ENCODE results near the gene FOXD4L1. TPM values are rescaled to one million over a fixed set of nuclear protein-coding genes. Genes with fewer than 3 reads are reported as not detected.
"Not testable (repeated sequence)": the region's sequence is repeated elsewhere in the genome, so short reads cannot be mapped to it uniquely, and the experiment has no call there.

FOXD4L1 gene
- not detected in 2 replicates for total RNA-seq (2014; rRNA removed; shearing (Covaris generic); ENCODE audit: low replicate concordance)

- DNase-seq (ENCODE audit: low read depth); in situ Hi-C loops (cut with HindIII; ENCODE audit: low pct_unique_long_range_greater_than_20kb, low sequenced_read_pairs): not testable (repeated sequence)
Observed at GRCh38 chr2:113498365-113498764, at the start of gene FOXD4L1. Gene FOXD4L1, plus strand, starts transcription at chr2:113498665. Its CDS starts 592 bp downstream, at chr2:113499257.

GRCh38 chr2:113465770-113466169, 32.7 kb upstream of the FOXD4L1 start:
- in situ Hi-C loops (cut with HindIII; ENCODE audit: low pct_unique_long_range_greater_than_20kb, low sequenced_read_pairs); DNase-seq (ENCODE audit: low read depth): not testable (repeated sequence)

GRCh38 chr2:113476688-113477368, 21.6 kb upstream of the FOXD4L1 start:
- DNase-seq (ENCODE audit: low read depth); in situ Hi-C loops (cut with HindIII; ENCODE audit: low pct_unique_long_range_greater_than_20kb, low sequenced_read_pairs): not testable (repeated sequence)

- in situ Hi-C loops (cut with HindIII; ENCODE audit: low pct_unique_long_range_greater_than_20kb, low sequenced_read_pairs): not testable (repeated sequence)
Observed at GRCh38 chr2:113496527-113496926, 1.9 kb upstream of the FOXD4L1 start.

GRCh38 chr2:113499019-113499885, 787 bp downstream of the FOXD4L1 start:
- DNase-seq (ENCODE audit: low read depth); in situ Hi-C loops (cut with HindIII; ENCODE audit: low pct_unique_long_range_greater_than_20kb, low sequenced_read_pairs): not testable (repeated sequence)

More at GRCh38 chr2:113496527-113496926, 1.9 kb upstream of the FOXD4L1 start:
- DNase-seq (ENCODE audit: low read depth): not testable (repeated sequence)

GRCh38 chr2:113499886-113500722, 1.6 kb downstream of the FOXD4L1 start:
- in situ Hi-C loops (cut with HindIII; ENCODE audit: low pct_unique_long_range_greater_than_20kb, low sequenced_read_pairs); DNase-seq (ENCODE audit: low read depth): not testable (repeated sequence)

GRCh38 chr2:113500723-113501038, 2.2 kb downstream of the FOXD4L1 start:
- DNase-seq (ENCODE audit: low read depth); in situ Hi-C loops (cut with HindIII; ENCODE audit: low pct_unique_long_range_greater_than_20kb, low sequenced_read_pairs): not testable (repeated sequence)

GRCh38 chr2:113502216-113503093, 4.0 kb downstream of the FOXD4L1 start:
- DNase-seq (ENCODE audit: low read depth); in situ Hi-C loops (cut with HindIII; ENCODE audit: low pct_unique_long_range_greater_than_20kb, low sequenced_read_pairs): not testable (repeated sequence)

GRCh38 chr2:113503094-113504042, 4.9 kb downstream of the FOXD4L1 start:
- DNase-seq (ENCODE audit: low read depth); in situ Hi-C loops (cut with HindIII; ENCODE audit: low pct_unique_long_range_greater_than_20kb, low sequenced_read_pairs): not testable (repeated sequence)

- in situ Hi-C loops (cut with HindIII; ENCODE audit: low pct_unique_long_range_greater_than_20kb, low sequenced_read_pairs); DNase-seq (ENCODE audit: low read depth): not testable (repeated sequence)
Observed at GRCh38 chr2:113504081-113504480, 5.6 kb downstream of the FOXD4L1 start.

- in situ Hi-C loops (cut with HindIII; ENCODE audit: low pct_unique_long_range_greater_than_20kb, low sequenced_read_pairs); DNase-seq (ENCODE audit: low read depth): not testable (repeated sequence)
Observed at GRCh38 chr2:113507394-113508140, 9.1 kb downstream of the FOXD4L1 start.

GRCh38 chr2:113508187-113508586, 9.7 kb downstream of the FOXD4L1 start:
- DNase-seq (ENCODE audit: low read depth); in situ Hi-C loops (cut with HindIII; ENCODE audit: low pct_unique_long_range_greater_than_20kb, low sequenced_read_pairs): not testable (repeated sequence)

GRCh38 chr2:113510913-113511312, 12.4 kb downstream of the FOXD4L1 start:
- DNase-seq (ENCODE audit: low read depth); in situ Hi-C loops (cut with HindIII; ENCODE audit: low pct_unique_long_range_greater_than_20kb, low sequenced_read_pairs): not testable (repeated sequence)

GRCh38 chr2:113511859-113512258, 13.4 kb downstream of the FOXD4L1 start:
- in situ Hi-C loops (cut with HindIII; ENCODE audit: low pct_unique_long_range_greater_than_20kb, low sequenced_read_pairs): not testable (repeated sequence)

GRCh38 chr2:113515457-113515856, 17.0 kb downstream of the FOXD4L1 start:
- DNase-seq (ENCODE audit: low read depth); in situ Hi-C loops (cut with HindIII; ENCODE audit: low pct_unique_long_range_greater_than_20kb, low sequenced_read_pairs): not testable (repeated sequence)

More at GRCh38 chr2:113511859-113512258, 13.4 kb downstream of the FOXD4L1 start:
- not testable (repeated sequence) for DNase-seq (ENCODE audit: low read depth)

GRCh38 chr2:113515995-113516394, 17.5 kb downstream of the FOXD4L1 start:
- in situ Hi-C loops (cut with HindIII; ENCODE audit: low pct_unique_long_range_greater_than_20kb, low sequenced_read_pairs); DNase-seq (ENCODE audit: low read depth): not testable (repeated sequence)
